Choroid plexus epithelial cell (primary cell): ENCODE results near the gene SYT2.
"Not testable (repeated sequence)": the region's sequence is repeated elsewhere in the genome, so short reads cannot be mapped to it uniquely, and the experiment has no call there.

Experiments used
- DNase-seq: peaks from one replicate; pipeline ENCODE4 v3.0.0-alpha.2; 2010; ENCODE audit warnings: low read depth
- H3K4me3 ChIP-seq: 2 replicates; pipeline ENCODE4 v1.5.1; 2011; ENCODE audit warnings: low read depth, mild to moderate bottlenecking, control low read depth, low read length, moderate library complexity
- TF ChIP-seq, protein P1 (sequence below): conservative IDR thresholded peaks from 2 replicates; pipeline ENCODE4 v1.5.1; 2011; ENCODE audit warnings: low read depth, mild to moderate bottlenecking, control low read depth, inconsistent platforms, low read length, moderate library complexity

Gene SYT2

GRCh38 chr1:202547215-202547614, 163.0 kb downstream of the SYT2 start:
- TF ChIP-seq, protein P1, sequence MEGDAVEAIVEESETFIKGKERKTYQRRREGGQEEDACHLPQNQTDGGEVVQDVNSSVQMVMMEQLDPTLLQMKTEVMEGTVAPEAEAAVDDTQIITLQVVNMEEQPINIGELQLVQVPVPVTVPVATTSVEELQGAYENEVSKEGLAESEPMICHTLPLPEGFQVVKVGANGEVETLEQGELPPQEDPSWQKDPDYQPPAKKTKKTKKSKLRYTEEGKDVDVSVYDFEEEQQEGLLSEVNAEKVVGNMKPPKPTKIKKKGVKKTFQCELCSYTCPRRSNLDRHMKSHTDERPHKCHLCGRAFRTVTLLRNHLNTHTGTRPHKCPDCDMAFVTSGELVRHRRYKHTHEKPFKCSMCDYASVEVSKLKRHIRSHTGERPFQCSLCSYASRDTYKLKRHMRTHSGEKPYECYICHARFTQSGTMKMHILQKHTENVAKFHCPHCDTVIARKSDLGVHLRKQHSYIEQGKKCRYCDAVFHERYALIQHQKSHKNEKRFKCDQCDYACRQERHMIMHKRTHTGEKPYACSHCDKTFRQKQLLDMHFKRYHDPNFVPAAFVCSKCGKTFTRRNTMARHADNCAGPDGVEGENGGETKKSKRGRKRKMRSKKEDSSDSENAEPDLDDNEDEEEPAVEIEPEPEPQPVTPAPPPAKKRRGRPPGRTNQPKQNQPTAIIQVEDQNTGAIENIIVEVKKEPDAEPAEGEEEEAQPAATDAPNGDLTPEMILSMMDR, result no peak
- no peak for DNase-seq
- H3K4me3 ChIP-seq, result no peak overlapping the region

DNA sequence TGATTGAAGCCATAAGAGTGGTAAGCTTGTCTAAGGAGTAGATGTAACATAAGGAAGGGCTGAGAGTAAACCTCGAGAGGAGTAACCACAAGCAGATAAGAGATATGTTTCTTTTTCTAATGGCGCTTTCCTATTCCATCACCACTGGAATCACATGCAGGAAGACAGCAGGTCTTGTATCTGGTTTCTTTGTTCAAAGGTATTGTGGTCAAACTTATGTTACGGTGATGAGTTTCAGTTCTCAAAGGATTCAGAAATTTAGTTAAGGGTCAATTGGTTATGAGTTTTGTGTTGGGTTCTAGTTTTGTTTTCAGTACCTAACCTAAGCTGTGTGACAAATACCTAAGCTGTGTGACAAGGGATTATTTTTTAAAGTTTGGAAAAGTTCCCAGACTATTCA, 163.5 kb downstream of the SYT2 start:
- peak; percentile 53 for DNase-seq
- not testable (repeated sequence) for H3K4me3 ChIP-seq

GRCh38 chr1:202546377-202546776, 163.9 kb downstream of the SYT2 start:
- H3K4me3 ChIP-seq, DNase-seq: not testable (repeated sequence)

- H3K4me3 ChIP-seq, result not testable (repeated sequence)
Measured at GRCh38 chr1:202545647-202546303, 164.5 kb downstream of the SYT2 start.

DNA sequence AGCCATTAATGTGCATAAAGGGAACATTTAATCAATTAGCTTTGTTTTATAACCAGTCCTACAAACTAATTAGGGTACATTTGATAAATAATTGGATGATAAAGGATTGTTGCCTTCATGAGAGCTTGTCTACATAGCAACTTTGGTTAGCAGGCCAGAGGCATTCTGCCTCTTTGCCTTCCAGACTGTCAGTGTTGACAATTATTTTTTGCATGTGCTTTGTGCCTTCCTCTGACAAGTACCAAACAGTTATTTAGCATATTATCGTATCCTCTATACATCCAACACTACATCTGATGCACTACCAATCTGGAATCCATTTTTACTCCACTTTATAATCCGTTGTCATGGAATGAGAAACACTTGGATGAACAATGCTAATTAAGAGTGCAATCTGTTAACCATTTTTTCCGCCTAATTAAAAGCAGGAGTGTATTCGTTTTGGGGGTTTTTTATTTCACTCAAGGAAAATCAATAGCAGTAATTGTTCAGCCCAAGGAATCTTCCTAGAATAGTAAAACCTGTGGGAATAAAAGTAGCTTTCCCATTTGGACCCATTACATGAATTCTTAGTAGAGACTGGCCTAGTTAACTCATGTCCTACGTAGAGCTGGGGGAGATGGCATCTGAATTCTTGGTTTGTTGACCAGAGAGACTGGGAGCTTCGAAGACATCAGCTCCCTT, 165.3 kb downstream of the SYT2 start:
- H3K4me3 ChIP-seq, DNase-seq: not testable (repeated sequence)

More at GRCh38 chr1:202545647-202546303, 164.5 kb downstream of the SYT2 start:
- not testable (repeated sequence) for DNase-seq

- not testable (repeated sequence) for H3K4me3 ChIP-seq, DNase-seq
Measured at GRCh38 chr1:202543537-202543936, 166.7 kb downstream of the SYT2 start.

GRCh38 chr1:202542415-202542814, 167.8 kb downstream of the SYT2 start:
- not testable (repeated sequence) for H3K4me3 ChIP-seq, DNase-seq

GRCh38 chr1:202540858-202541257, 169.4 kb downstream of the SYT2 start:
- not testable (repeated sequence) for H3K4me3 ChIP-seq

More at GRCh38 chr1:202540858-202541257, 169.4 kb downstream of the SYT2 start:
- DNase-seq, result not testable (repeated sequence)
